ENCODE results near the gene CDH5.

DNA sequence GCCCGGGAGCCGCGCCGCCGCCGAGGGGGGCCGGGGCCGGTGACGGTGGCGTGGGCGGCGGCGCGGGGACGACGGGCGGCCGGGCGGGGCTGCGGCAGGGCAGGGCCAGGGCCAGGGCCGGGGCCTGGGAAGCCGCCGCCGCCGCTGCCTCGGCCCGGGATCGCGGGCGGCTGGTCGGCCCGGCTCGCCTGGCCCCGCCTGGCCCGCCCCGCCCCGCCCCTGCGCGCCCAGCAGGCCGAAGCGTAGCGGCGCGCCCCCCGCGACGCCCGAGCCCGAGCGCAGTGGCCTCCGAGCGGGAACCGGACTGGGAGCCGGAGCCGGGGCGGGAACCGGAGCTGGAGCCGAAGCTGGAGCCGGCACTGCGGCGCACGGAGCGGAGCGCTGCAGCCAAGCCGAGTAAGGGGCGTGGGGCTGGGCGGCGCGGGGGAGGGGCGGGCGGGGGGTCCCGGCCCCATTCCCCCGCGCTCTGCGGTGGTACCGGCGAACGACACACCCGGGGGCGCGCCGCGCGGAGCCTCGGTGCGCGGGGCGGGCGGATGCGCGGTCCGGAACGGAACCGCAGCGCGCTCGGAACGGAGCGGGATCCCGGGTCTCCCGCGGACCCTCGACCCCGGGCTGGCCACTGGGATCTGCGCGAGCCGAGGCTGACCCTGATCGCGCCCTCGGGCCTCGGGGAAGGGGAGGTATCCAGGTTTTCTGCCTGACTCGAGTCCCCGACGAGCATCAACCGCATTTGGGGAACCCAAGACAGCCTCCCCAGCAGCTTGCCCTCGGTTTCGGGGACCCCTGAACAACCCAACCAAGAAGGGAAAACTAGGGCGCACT, 60.8 kb downstream of the CDH5 start, which contains the start of gene BEAN1:
- TF ChIP-seq, protein P1, sequence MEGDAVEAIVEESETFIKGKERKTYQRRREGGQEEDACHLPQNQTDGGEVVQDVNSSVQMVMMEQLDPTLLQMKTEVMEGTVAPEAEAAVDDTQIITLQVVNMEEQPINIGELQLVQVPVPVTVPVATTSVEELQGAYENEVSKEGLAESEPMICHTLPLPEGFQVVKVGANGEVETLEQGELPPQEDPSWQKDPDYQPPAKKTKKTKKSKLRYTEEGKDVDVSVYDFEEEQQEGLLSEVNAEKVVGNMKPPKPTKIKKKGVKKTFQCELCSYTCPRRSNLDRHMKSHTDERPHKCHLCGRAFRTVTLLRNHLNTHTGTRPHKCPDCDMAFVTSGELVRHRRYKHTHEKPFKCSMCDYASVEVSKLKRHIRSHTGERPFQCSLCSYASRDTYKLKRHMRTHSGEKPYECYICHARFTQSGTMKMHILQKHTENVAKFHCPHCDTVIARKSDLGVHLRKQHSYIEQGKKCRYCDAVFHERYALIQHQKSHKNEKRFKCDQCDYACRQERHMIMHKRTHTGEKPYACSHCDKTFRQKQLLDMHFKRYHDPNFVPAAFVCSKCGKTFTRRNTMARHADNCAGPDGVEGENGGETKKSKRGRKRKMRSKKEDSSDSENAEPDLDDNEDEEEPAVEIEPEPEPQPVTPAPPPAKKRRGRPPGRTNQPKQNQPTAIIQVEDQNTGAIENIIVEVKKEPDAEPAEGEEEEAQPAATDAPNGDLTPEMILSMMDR (IDR thresholded peaks at IDR 0.05): no peak
- no peak for TF ChIP-seq ZFX (IDR thresholded peaks at IDR 0.05; ENCODE audit: borderline replicate concordance)

Data from 22Rv1 (cell line).